PC-3 (cell line): ENCODE data around the gene CCNF. TPM values are rescaled to one million over a fixed set of nuclear protein-coding genes. Genes with fewer than 3 reads are reported as not detected.

Experiments used
- ATAC-seq: fragments of 200-7000 bp; cut with Tn5 transposase; 2 replicates; pipeline ENCODE4 v1.9.1; 2020; ENCODE audit warnings: mild to moderate bottlenecking, moderate library complexity
- BruUV-seq: library from RNA; stranded (reverse); fragments of 400-500 nt; replicated peaks from 2 replicates; lab custom pipeline; 2021; lab: Mats Ljungman, UMichigan
- CTCF ChIA-PET: fragments of 300-600 bp; sonication (Branson Sonifier 250); formaldehyde crosslinking; loops from one replicate; lab custom pipeline; 2022; ENCODE audit warnings: antibody characterized with exemption; lab: Charles Lee
- POLR2A ChIA-PET: fragments of 300-600 bp; sonication (Branson Sonifier 250); formaldehyde crosslinking; loops from one replicate; lab custom pipeline; 2022; ENCODE audit warnings: antibody characterized with exemption; ENCODE audit not compliant: unreplicated experiment; lab: Charles Lee
- DNase-seq: peaks from one replicate; pipeline ENCODE4 v3.0.0-alpha.2; 2015
- H2AFZ ChIP-seq: fragments of 300-600 bp; sonication (generic); 2 replicates; pipeline ENCODE4 v1.6.0; 2016; ENCODE audit warnings: antibody characterized with exemption, low read length
- H3F3A ChIP-seq: fragments of 300-600 bp; sonication (generic); one replicate; pipeline ENCODE4 v1.6.0; 2017; ENCODE audit warnings: antibody characterized with exemption, low read length, control low read depth, mild to moderate bottlenecking; ENCODE audit not compliant: unreplicated experiment
- H3K27ac ChIP-seq: fragments of 300-600 bp; sonication (generic); 2 replicates; pipeline ENCODE4 v1.5.1; 2016; ENCODE audit warnings: mild to moderate bottlenecking, low read length
- H3K27me3 ChIP-seq: fragments of 300-600 bp; sonication (generic); 2 replicates; pipeline ENCODE4 v1.6.1; 2016; ENCODE audit warnings: low read length, mixed read lengths
- H3K36me3 ChIP-seq: fragments of 300-600 bp; sonication (generic); 2 replicates; pipeline ENCODE4 v1.6.1; 2016; ENCODE audit warnings: low read depth, mixed run types, low read length, mixed read lengths
- H3K4me1 ChIP-seq: fragments of 300-600 bp; sonication (generic); 2 replicates; pipeline ENCODE4 v1.5.1; 2016; ENCODE audit warnings: low read length; ENCODE audit not compliant: insufficient read depth
- H3K4me2 ChIP-seq: fragments of 300-600 bp; sonication (generic); 2 replicates; pipeline ENCODE4 v1.6.0; 2016; ENCODE audit warnings: low read length
- H3K4me3 ChIP-seq: fragments of 300-600 bp; sonication (generic); 2 replicates; pipeline ENCODE4 v1.5.1; 2016; ENCODE audit warnings: mild to moderate bottlenecking, low read length, mixed read lengths
- H3K79me2 ChIP-seq: fragments of 300-600 bp; sonication (generic); 2 replicates; pipeline ENCODE4 v1.6.1; 2017; ENCODE audit warnings: low read length, mixed read lengths
- H3K9ac ChIP-seq: fragments of 300-600 bp; sonication (generic); 2 replicates; pipeline ENCODE4 v1.6.0; 2016; ENCODE audit warnings: mild to moderate bottlenecking, low read length
- H3K9me2 ChIP-seq: fragments of 300-600 bp; sonication (generic); replicated peaks from 2 replicates; pipeline ENCODE4 v1.6.1; 2016; ENCODE audit warnings: mixed run types, low read length, mixed read lengths
- H3K9me3 ChIP-seq: fragments of 300-600 bp; sonication (generic); 2 replicates; pipeline ENCODE4 v1.6.1; 2016; ENCODE audit warnings: low read length, mixed read lengths
- H4K20me1 ChIP-seq: fragments of 300-600 bp; sonication (generic); 2 replicates; pipeline ENCODE4 v1.6.1; 2016; ENCODE audit warnings: low read length, mixed read lengths
- EZH2 ChIP-seq: fragments of 300-600 bp; sonication (generic); IDR thresholded peaks from one replicate; pipeline ENCODE4 v1.6.1; 2017; ENCODE audit warnings: antibody characterized with exemption, mild to moderate bottlenecking, low read length; ENCODE audit not compliant: unreplicated experiment
- EZH2phosphoT487 ChIP-seq: fragments of 300-600 bp; sonication (generic); IDR thresholded peaks from 2 replicates; pipeline ENCODE4 v1.6.1; 2018; ENCODE audit warnings: mild to moderate bottlenecking, antibody characterized with exemption, low read length, borderline replicate concordance
- intact Hi-C: fragments of 100-400 bp; cut with micrococcal nuclease; formaldehyde crosslinking; loops from 2 replicates; pipeline ENCODE4 v1.9.0; 2023
- total RNA-seq: library from RNA; depleted of rRNA; stranded (reverse); fragments of >200 nt; gene quantifications from 2 replicates; pipeline ENCODE4 v1.2.3, GENCODE V29; 2014
- TF ChIP-seq, protein P1 (sequence below): fragments of 300-600 bp; sonication (generic); conservative IDR thresholded peaks from 2 replicates; pipeline ENCODE4 v1.5.1; 2017; ENCODE audit warnings: antibody characterized with exemption, low read depth, mild to moderate bottlenecking, low read length

Gene CCNF
- total RNA-seq, 1 experiment from 2014 or later: 26.8 TPM

DNA sequence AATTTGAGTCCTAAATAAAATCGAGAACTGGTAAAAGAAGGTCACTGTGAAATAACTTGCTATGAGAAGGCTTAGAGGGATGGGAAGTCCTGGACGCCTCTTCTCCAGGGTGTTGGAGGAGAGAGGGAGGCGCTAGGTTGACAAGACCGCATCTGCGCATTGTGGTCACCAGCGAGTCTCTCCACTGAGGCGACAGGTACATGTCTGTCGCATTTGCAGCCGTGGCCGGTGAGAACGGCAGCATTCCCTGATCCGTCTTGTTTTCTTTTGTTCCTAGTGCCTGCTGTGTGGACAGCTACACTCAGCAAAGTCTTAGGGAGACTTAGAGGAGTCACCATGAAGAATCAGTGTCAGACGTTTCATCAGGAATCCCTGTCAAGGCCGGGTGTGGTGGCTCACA lies 76.4 kb downstream of the CCNF start:
- no peak overlapping the region for H3K4me2 ChIP-seq
- no peaks in the 10 kb centered on the region for H3F3A ChIP-seq
- no peak overlapping the region for H3K9ac ChIP-seq
- TF ChIP-seq EZH2 (no peak), EZH2phosphoT487 (no peak)
- TF ChIP-seq, protein P1, sequence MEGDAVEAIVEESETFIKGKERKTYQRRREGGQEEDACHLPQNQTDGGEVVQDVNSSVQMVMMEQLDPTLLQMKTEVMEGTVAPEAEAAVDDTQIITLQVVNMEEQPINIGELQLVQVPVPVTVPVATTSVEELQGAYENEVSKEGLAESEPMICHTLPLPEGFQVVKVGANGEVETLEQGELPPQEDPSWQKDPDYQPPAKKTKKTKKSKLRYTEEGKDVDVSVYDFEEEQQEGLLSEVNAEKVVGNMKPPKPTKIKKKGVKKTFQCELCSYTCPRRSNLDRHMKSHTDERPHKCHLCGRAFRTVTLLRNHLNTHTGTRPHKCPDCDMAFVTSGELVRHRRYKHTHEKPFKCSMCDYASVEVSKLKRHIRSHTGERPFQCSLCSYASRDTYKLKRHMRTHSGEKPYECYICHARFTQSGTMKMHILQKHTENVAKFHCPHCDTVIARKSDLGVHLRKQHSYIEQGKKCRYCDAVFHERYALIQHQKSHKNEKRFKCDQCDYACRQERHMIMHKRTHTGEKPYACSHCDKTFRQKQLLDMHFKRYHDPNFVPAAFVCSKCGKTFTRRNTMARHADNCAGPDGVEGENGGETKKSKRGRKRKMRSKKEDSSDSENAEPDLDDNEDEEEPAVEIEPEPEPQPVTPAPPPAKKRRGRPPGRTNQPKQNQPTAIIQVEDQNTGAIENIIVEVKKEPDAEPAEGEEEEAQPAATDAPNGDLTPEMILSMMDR: no peak
- no peaks in the 10 kb centered on the region for H3K4me1 ChIP-seq
- DNase-seq: no peak
- no peak overlapping the region for H2AFZ ChIP-seq
- H3K27me3 ChIP-seq: no peaks in the 10 kb centered on the region
- intact Hi-C loops: no loop called here
- no peak overlapping the region for H3K4me3 ChIP-seq
- no peaks in the 10 kb centered on the region for H3K9me3 ChIP-seq
- H3K27ac ChIP-seq: no peak overlapping the region
- no peak for ATAC-seq
- POLR2A ChIA-PET: no interaction called here
- H3K79me2 ChIP-seq: no peaks in the 10 kb centered on the region
- BruUV-seq: no TSS peak
- CTCF ChIA-PET: no interaction called here
- no peaks in the 10 kb centered on the region for H3K36me3 ChIP-seq
- no peaks in the 10 kb centered on the region for H4K20me1 ChIP-seq
- H3K9me2 ChIP-seq: no peaks in the 10 kb centered on the region

- no peak overlapping the region for H3K4me2 ChIP-seq
- intact Hi-C loops: no loop called here
- ATAC-seq: no peak
Measured at GRCh38 chr16:2507052-2507659, 77.9 kb downstream of the CCNF start.

DNA sequence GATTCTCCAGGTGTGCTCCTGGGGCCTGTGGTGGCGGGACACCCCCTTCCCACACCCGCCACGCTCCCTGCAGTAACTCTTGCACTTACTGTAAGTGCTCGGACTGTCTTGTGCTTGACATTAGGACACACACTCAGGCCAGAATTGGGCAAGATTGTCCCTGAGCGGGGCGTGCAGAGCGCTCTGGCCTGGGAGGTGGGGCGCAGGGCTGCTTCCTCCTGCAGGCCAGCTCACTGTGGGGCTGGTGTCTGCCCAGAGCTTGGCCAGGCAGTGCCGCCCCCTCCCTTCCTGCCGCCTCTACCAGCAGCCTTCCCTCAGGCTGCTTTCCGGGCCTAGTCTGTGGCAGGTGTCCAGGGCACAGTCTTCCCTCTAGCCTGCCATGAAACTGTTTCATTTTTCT lies 78.4 kb downstream of the CCNF start:
- Histone ChIP-seq H3K4me2 (no peak overlapping the region), H3K9me3 (no peaks in the 10 kb centered on the region), H3K79me2 (no peaks in the 10 kb centered on the region), H3K27me3 (no peaks in the 10 kb centered on the region), H3K9ac (no peak overlapping the region), H3K9me2 (no peaks in the 10 kb centered on the region), H3K4me1 (no peaks in the 10 kb centered on the region), H4K20me1 (no peaks in the 10 kb centered on the region), H3F3A (no peaks in the 10 kb centered on the region), H3K4me3 (no peak overlapping the region), H3K27ac (no peak overlapping the region), H3K36me3 (no peaks in the 10 kb centered on the region), H2AFZ (no peak overlapping the region)
- TF ChIP-seq EZH2 (no peak), EZH2phosphoT487 (no peak)
- TF ChIP-seq, protein P1: no peak
- CTCF ChIA-PET: no interaction called here
- BruUV-seq: no TSS peak
- intact Hi-C loops: no loop called here
- POLR2A ChIA-PET: no interaction called here
- no peak for ATAC-seq
- no peak for DNase-seq

More at GRCh38 chr16:2507052-2507659, 77.9 kb downstream of the CCNF start:
- ChIA-PET POLR2A (no interaction called here), CTCF (no interaction called here)
- BruUV-seq: no TSS peak
- no peak overlapping the region for H3K9ac ChIP-seq
- no peaks in the 10 kb centered on the region for H3K27me3 ChIP-seq
- H4K20me1 ChIP-seq: no peaks in the 10 kb centered on the region
- no peaks in the 10 kb centered on the region for H3K9me3 ChIP-seq
- H3F3A ChIP-seq: no peaks in the 10 kb centered on the region
- H3K4me1 ChIP-seq: no peaks in the 10 kb centered on the region
- no peak for DNase-seq
- H3K36me3 ChIP-seq: no peaks in the 10 kb centered on the region
- no peaks in the 10 kb centered on the region for H3K9me2 ChIP-seq
- no peak overlapping the region for H2AFZ ChIP-seq
- TF ChIP-seq, protein P1: no peak
- no peak for TF ChIP-seq EZH2phosphoT487
- no peak for TF ChIP-seq EZH2
- no peaks in the 10 kb centered on the region for H3K79me2 ChIP-seq
- no peak overlapping the region for H3K4me3 ChIP-seq
- H3K27ac ChIP-seq: no peak overlapping the region
